Measurements from ENCODE around the gene SPHKAP.
A peak's percentile ranks its signal among the peaks of the same experiment; 100 is the strongest.

The SPHKAP gene

GRCh38 chr2:228038967-228039366 is 142.5 kb downstream of the SPHKAP start:
- Histone ChIP-seq H3K9ac (ENCODE audit: insufficient read length) (no peak overlapping the region), H3K27ac (no peak overlapping the region), H3K36me3 (ENCODE audit: insufficient read depth, low read length) (no peaks in the 10 kb centered on the region), H3K4me3 (no peak overlapping the region), H3K9me3 (ENCODE audit: low read depth, low read length) (no peaks in the 10 kb centered on the region)
- TF ChIP-seq EZH2 (IDR thresholded peaks at IDR 0.05) (no peak), POLR2AphosphoS5 (IDR thresholded peaks at IDR 0.05; ENCODE audit: borderline replicate concordance, low read depth, low read length) (no peak), FOXP2 (optimal IDR thresholded peaks at IDR 0.05; ENCODE audit: control extremely low read depth, extremely low read length, insufficient read depth) (no peak)
- no peak for DNase-seq (ENCODE audit: low read depth, low spot score)

GRCh38 chr2:228037915-228038314 is 143.6 kb downstream of the SPHKAP start:
- Histone ChIP-seq H3K36me3 (ENCODE audit: insufficient read depth, low read length) (no peaks in the 10 kb centered on the region), H3K9me3 (ENCODE audit: low read depth, low read length) (no peaks in the 10 kb centered on the region), H3K27ac (no peak overlapping the region), H3K9ac (ENCODE audit: insufficient read length) (no peak overlapping the region), H3K4me3 (no peak overlapping the region)
- TF ChIP-seq EZH2 (IDR thresholded peaks at IDR 0.05) = no peak
- TF ChIP-seq FOXP2 (optimal IDR thresholded peaks at IDR 0.05; ENCODE audit: control extremely low read depth, extremely low read length, insufficient read depth) = no peak
- no peak for TF ChIP-seq POLR2AphosphoS5 (IDR thresholded peaks at IDR 0.05; ENCODE audit: borderline replicate concordance, low read depth, low read length)
- no peak for DNase-seq (ENCODE audit: low read depth, low spot score)

DNA sequence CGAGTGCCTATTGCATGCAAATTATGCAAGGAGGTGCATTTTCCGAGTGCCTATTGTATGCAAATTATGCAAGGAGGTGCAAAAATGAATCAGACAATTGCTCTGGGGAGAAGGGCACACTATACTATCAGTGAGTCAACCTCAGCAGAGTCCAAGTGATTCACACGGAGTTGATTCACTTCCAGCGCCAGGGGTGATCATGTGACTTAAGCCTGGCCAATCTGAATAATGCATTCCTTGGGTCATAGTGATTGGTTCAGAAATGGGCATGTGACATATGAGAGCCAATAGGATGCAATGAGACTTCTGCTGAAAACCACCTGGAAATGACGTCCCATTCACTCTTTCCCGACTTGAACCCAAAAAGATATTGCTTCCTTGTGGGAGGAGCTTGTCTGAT is 157.9 kb downstream of the SPHKAP start:
- no peak for DNase-seq (ENCODE audit: low read depth, low spot score)
- Histone ChIP-seq H3K36me3 (ENCODE audit: insufficient read depth, low read length) (no peaks in the 10 kb centered on the region), H3K27ac (no peak overlapping the region), H3K4me3 (no peak overlapping the region), H3K9ac (ENCODE audit: insufficient read length) (no peak overlapping the region), H3K9me3 (ENCODE audit: low read depth, low read length) (no peaks in the 10 kb centered on the region)
- no peak for TF ChIP-seq EZH2 (IDR thresholded peaks at IDR 0.05)
- TF ChIP-seq POLR2AphosphoS5 (IDR thresholded peaks at IDR 0.05; ENCODE audit: borderline replicate concordance, low read depth, low read length) = no peak
- no peak for TF ChIP-seq FOXP2 (optimal IDR thresholded peaks at IDR 0.05; ENCODE audit: control extremely low read depth, extremely low read length, insufficient read depth)

DNA sequence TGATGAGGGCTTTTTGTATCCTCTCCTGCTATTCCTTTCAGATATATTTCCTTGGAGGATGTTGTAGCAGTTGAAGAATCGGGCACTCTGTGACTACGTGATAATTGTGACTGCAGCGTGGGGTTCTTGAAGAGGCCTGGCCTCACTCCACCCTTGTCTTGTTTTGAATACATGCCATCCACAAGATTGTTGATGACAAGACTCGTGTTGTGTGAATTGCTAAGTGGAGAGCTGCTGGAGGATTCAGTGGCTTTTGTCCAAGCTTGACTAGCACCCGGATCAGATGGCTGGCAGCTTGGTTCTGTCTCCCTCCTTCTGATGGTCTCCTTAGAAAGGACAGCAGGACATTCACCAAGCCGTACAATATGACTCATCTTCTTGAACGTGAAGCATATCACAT is 163.2 kb downstream of the SPHKAP start:
- no peak for DNase-seq (ENCODE audit: low read depth, low spot score)
- TF ChIP-seq EZH2 (IDR thresholded peaks at IDR 0.05) = no peak

DNA sequence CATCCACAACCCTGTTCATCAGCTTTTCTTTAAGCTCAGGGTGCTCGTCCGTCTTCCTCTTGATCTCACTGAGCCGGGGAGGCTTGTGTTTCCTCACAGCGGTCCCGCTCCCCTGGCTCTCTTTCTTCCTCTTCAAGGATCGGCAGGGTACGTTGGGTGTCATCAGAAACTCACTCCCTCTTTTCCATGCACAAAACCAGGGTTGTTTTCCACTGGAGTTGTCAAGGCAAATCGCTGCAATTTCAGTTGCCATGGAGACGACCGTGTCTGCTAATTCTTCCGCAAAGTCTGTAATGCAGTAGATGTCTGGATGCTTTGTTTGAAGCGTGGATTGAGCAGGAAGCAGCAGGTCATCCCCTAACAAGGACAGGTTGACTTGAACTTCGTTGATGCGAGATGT is 163.7 kb downstream of the SPHKAP start:
- TF ChIP-seq EZH2 (IDR thresholded peaks at IDR 0.05) (no peak), POLR2AphosphoS5 (IDR thresholded peaks at IDR 0.05; ENCODE audit: borderline replicate concordance, low read depth, low read length) (no peak), FOXP2 (optimal IDR thresholded peaks at IDR 0.05; ENCODE audit: control extremely low read depth, extremely low read length, insufficient read depth) (no peak)
- DNase-seq (ENCODE audit: low read depth, low spot score) = no peak

More for the DNA sequence above, 163.2 kb downstream of the SPHKAP start:
- no peak overlapping the region for H3K4me3 ChIP-seq
- H3K9me3 ChIP-seq (ENCODE audit: low read depth, low read length) = no peaks in the 10 kb centered on the region
- H3K9ac ChIP-seq (ENCODE audit: insufficient read length) = no peak overlapping the region
- no peak overlapping the region for H3K27ac ChIP-seq
- no peaks in the 10 kb centered on the region for H3K36me3 ChIP-seq (ENCODE audit: insufficient read depth, low read length)

GRCh38 chr2:228016402-228016801 is 165.1 kb downstream of the SPHKAP start:
- H3K36me3 ChIP-seq (ENCODE audit: insufficient read depth, low read length) = no peaks in the 10 kb centered on the region
- H3K27ac ChIP-seq = no peak overlapping the region
- H3K9me3 ChIP-seq (ENCODE audit: low read depth, low read length) = no peaks in the 10 kb centered on the region

More for the DNA sequence above, 163.7 kb downstream of the SPHKAP start:
- Histone ChIP-seq H3K9me3 (ENCODE audit: low read depth, low read length) (no peaks in the 10 kb centered on the region), H3K9ac (ENCODE audit: insufficient read length) (no peak overlapping the region), H3K27ac (no peak overlapping the region), H3K4me3 (no peak overlapping the region), H3K36me3 (ENCODE audit: insufficient read depth, low read length) (no peaks in the 10 kb centered on the region)

DNA sequence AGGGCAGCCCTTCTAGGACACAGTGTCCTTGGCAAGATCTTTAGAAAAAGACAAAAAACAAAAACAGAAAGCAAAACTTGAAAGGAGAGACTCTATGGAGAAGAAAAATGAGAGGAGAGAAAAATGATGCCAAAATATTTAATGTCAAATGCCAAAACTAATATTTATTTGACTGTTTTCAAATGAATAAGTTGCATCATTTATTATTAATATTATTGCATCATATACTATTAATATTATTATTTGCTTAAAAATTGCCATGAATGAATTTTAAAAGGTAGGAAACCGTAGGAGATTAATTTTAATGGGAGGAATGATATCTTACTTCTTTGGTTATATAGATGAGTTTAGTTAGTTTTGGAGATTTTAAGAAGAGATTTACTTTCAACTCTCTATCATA is 165.7 kb downstream of the SPHKAP start:
- Histone ChIP-seq H3K36me3 (ENCODE audit: insufficient read depth, low read length) (no peaks in the 10 kb centered on the region), H3K4me3 (no peak overlapping the region), H3K27ac (no peak overlapping the region), H3K9ac (ENCODE audit: insufficient read length) (no peak overlapping the region), H3K9me3 (ENCODE audit: low read depth, low read length) (no peaks in the 10 kb centered on the region)
- no peak for DNase-seq (ENCODE audit: low read depth, low spot score)
- no peak for TF ChIP-seq EZH2 (IDR thresholded peaks at IDR 0.05)
- TF ChIP-seq FOXP2 (optimal IDR thresholded peaks at IDR 0.05; ENCODE audit: control extremely low read depth, extremely low read length, insufficient read depth) = no peak
- no peak for TF ChIP-seq POLR2AphosphoS5 (IDR thresholded peaks at IDR 0.05; ENCODE audit: borderline replicate concordance, low read depth, low read length)

More at GRCh38 chr2:228016402-228016801, 165.1 kb downstream of the SPHKAP start:
- no peak for DNase-seq (ENCODE audit: low read depth, low spot score)
- H3K9ac ChIP-seq (ENCODE audit: insufficient read length) = no peak overlapping the region
- no peak for TF ChIP-seq FOXP2 (optimal IDR thresholded peaks at IDR 0.05; ENCODE audit: control extremely low read depth, extremely low read length, insufficient read depth)
- no peak for TF ChIP-seq EZH2 (IDR thresholded peaks at IDR 0.05)
- TF ChIP-seq POLR2AphosphoS5 (IDR thresholded peaks at IDR 0.05; ENCODE audit: borderline replicate concordance, low read depth, low read length) = no peak
- H3K4me3 ChIP-seq = 0 out of 2 replicates have a peak overlapping the region, but pooled peaks have one; percentile 20

- Histone ChIP-seq H3K4me3 (no peak overlapping the region), H3K36me3 (ENCODE audit: insufficient read depth, low read length) (no peaks in the 10 kb centered on the region), H3K9me3 (ENCODE audit: low read depth, low read length) (no peaks in the 10 kb centered on the region), H3K9ac (ENCODE audit: insufficient read length) (no peak overlapping the region), H3K27ac (no peak overlapping the region)
- TF ChIP-seq FOXP2 (optimal IDR thresholded peaks at IDR 0.05; ENCODE audit: control extremely low read depth, extremely low read length, insufficient read depth) (no peak), POLR2AphosphoS5 (IDR thresholded peaks at IDR 0.05; ENCODE audit: borderline replicate concordance, low read depth, low read length) (no peak), EZH2 (IDR thresholded peaks at IDR 0.05) (no peak)
- DNase-seq (ENCODE audit: low read depth, low spot score) = no peak
These were observed 185.1 kb downstream of the SPHKAP start for GRCh38 chr2:227996366-227996765.

GRCh38 chr2:227990937-227991336 is 190.6 kb downstream of the SPHKAP start:
- Histone ChIP-seq H3K36me3 (ENCODE audit: insufficient read depth, low read length) (no peaks in the 10 kb centered on the region), H3K4me3 (no peak overlapping the region), H3K9me3 (ENCODE audit: low read depth, low read length) (no peaks in the 10 kb centered on the region), H3K9ac (ENCODE audit: insufficient read length) (no peak overlapping the region), H3K27ac (no peak overlapping the region)
- no peak for DNase-seq (ENCODE audit: low read depth, low spot score)
- TF ChIP-seq FOXP2 (optimal IDR thresholded peaks at IDR 0.05; ENCODE audit: control extremely low read depth, extremely low read length, insufficient read depth) (no peak), POLR2AphosphoS5 (IDR thresholded peaks at IDR 0.05; ENCODE audit: borderline replicate concordance, low read depth, low read length) (no peak), EZH2 (IDR thresholded peaks at IDR 0.05) (no peak)

All from SK-N-MC (cell line).